Ectodermal cell (in vitro differentiated cells): Measurements from ENCODE around the gene OR8K5.
"Not testable (repeated sequence)": the region's sequence is repeated elsewhere in the genome, so short reads cannot be mapped to it uniquely, and the experiment has no call there.

Source experiments
- H3K27ac ChIP-seq: 2 replicates; pipeline ENCODE4 v1.7.0; 2013; ENCODE audit warnings: mild to moderate bottlenecking, low read depth, low read length; ENCODE audit not compliant: insufficient read depth, poor library complexity, severe bottlenecking
- H3K27me3 ChIP-seq: 2 replicates; pipeline ENCODE4 v1.7.0; 2013; ENCODE audit warnings: mild to moderate bottlenecking, low read length; ENCODE audit not compliant: insufficient read depth, control insufficient read depth, poor library complexity, severe bottlenecking
- H3K36me3 ChIP-seq: one replicate; pipeline ENCODE4 v1.7.0; 2013; ENCODE audit warnings: low read length; ENCODE audit not compliant: control insufficient read depth, insufficient read depth
- H3K4me1 ChIP-seq: one replicate; pipeline ENCODE4 v1.7.0; 2013; ENCODE audit warnings: low read length; ENCODE audit not compliant: control insufficient read depth, insufficient read depth
- H3K4me3 ChIP-seq: 2 replicates; pipeline ENCODE4 v1.7.0; 2013; ENCODE audit warnings: low read depth, low read length, control low read depth; ENCODE audit not compliant: insufficient read depth
- H3K9me3 ChIP-seq: 2 replicates; pipeline ENCODE4 v1.7.0; 2013; ENCODE audit warnings: mild to moderate bottlenecking, low read length, moderate library complexity; ENCODE audit not compliant: control insufficient read depth
- WGBS, 2 experiments: methylation state at CpG; one replicate each; pipeline ENCODE4 v1.1.7; 2013; ENCODE audit warnings: missing lambda C conversion rate in 2 of 2; 5-methylcytosine and 5-hydroxymethylcytosine counted together

The OR8K5 gene

GRCh38 chr11:56151376-56151775 lies 8.7 kb downstream of the OR8K5 start:
- H3K36me3 ChIP-seq, result no peaks in the 10 kb centered on the region
- peaks cover 2% of the 10 kb centered on the region for H3K9me3 ChIP-seq
- 95 to 100% methylated on average over 1 of the region's 1 CpG for WGBS, 2 experiments
- H3K27me3 ChIP-seq, result no peaks in the 10 kb centered on the region
- H3K4me1 ChIP-seq, result no peaks in the 10 kb centered on the region
- H3K27ac ChIP-seq, result no peak overlapping the region
- H3K4me3 ChIP-seq, result no peak overlapping the region

DNA sequence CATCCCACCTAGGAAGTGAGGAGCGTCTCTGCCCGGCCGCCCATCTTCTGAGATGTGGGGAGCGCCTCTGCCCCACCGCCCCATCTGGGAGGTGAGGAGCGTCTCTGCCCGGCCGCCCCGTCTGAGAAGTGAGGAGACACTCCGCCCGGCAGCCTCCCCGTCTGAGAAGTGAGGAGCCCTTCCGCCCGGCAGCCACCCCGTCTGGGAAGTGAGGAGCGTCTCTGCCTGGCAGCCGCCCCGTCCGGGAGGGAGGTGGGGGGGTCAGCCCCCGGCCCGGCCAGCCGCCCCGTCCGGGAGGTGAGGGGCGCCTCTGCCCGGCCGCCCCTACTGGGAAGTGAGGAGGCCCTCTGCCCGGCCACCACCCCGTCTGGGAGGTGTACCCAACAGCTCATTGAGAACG lies 16.4 kb downstream of the OR8K5 start:
- 95 to 99% methylated on average over 20 to 28 of the region's 30 CpGs for WGBS, 2 experiments
- H3K36me3 ChIP-seq, H3K27ac ChIP-seq: not testable (repeated sequence)

DNA sequence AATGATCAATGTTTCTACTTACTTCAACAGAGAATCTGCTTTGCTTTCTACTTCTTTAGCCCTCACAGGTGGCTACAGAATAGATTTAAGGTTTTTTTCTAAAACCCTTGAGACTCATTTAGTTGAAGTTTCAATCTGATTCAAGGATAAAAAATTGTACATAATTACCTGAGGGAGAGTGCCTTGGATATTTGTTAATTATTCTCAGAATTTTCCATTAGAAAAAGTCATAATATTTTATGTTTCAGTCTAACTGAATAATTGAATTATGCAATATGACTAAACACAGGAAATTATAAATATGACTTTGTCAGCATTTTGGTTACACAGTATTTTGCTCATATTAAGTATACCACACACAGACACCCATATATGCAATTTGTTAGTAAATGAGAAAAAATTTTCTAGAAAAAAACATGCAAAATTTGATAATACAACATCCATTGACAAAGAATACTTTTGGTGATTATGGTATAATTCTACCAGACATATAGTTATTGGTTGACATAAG lies 19.9 kb downstream of the OR8K5 start, which contains the start of gene OR8J3:
Gene OR8J3 (minus strand): TSS at position 51 of the 511 bp plus-strand sequence. CDS start 2,483 bp downstream, outside the sequence.
- H3K36me3 ChIP-seq, result no peaks in the 10 kb centered on the region
- H3K9me3 ChIP-seq, result no peaks in the 10 kb centered on the region
- no peak within 1 kb of the TSS for H3K4me3 ChIP-seq
- H3K4me1 ChIP-seq, result no peaks in the 10 kb centered on the region
- no peak within 1 kb of the TSS for H3K27ac ChIP-seq
- H3K27me3 ChIP-seq, result no peaks in the 10 kb centered on the region

More for the DNA sequence above, 16.4 kb downstream of the OR8K5 start:
- H3K4me1 ChIP-seq, H3K9me3 ChIP-seq, H3K4me3 ChIP-seq, H3K27me3 ChIP-seq: not testable (repeated sequence)

- no peaks in the 10 kb centered on the region for H3K4me1 ChIP-seq
- 93 to 94% methylated on average over 6 of the region's 6 CpGs for WGBS, 2 experiments
- H3K27me3 ChIP-seq, result no peaks in the 10 kb centered on the region
- no peak within 1 kb of the TSS for H3K27ac ChIP-seq
- H3K36me3 ChIP-seq, result no peaks in the 10 kb centered on the region
- no peaks in the 10 kb centered on the region for H3K9me3 ChIP-seq
- no peak within 1 kb of the TSS for H3K4me3 ChIP-seq
Observed at GRCh38 chr11:56122073-56122472, 38.0 kb downstream of the OR8K5 start, which contains the start of gene OR8H3. TSS of gene OR8H3 (plus strand) at chr11:56122373. CDS start at chr11:56122373, 0 bp downstream.
